ENCODE measurements around the gene WWTR1. TPM values are rescaled to one million over a fixed set of nuclear protein-coding genes. Genes with fewer than 3 reads are reported as not detected.
A peak's percentile ranks its signal among the peaks of the same experiment; 100 is the strongest.

The WWTR1 gene
- total RNA-seq, 1 experiment from 2014 or later = 24.4 TPM

- Histone ChIP-seq H4K5ac (ENCODE audit: insufficient read length, low read depth, low read length) (no peak overlapping the region), H3K27ac (ENCODE audit: insufficient read length, low read depth, low read length) (no peak overlapping the region), H2BK12ac (ENCODE audit: insufficient read length, low read depth, low read length) (no peak overlapping the region), H2AFZ (ENCODE audit: low read length) (no peak overlapping the region), H4K20me1 (ENCODE audit: control insufficient read depth, insufficient read depth, insufficient read length) (no peaks in the 10 kb centered on the region), H3K9ac (ENCODE audit: extremely low read depth, insufficient read length, low read length) (no peak overlapping the region), H3T11ph (ENCODE audit: low read length) (no peak overlapping the region), H2BK15ac (ENCODE audit: low read depth, low read length) (no peak overlapping the region), H2BK5ac (ENCODE audit: insufficient read length, low read length) (no peak overlapping the region), H3K14ac (ENCODE audit: insufficient read depth, low read length) (no peak overlapping the region), H3K56ac (ENCODE audit: insufficient read length, low read depth, low read length) (no peak overlapping the region), H2BK120ac (ENCODE audit: low read depth, low read length, poor library complexity, severe bottlenecking) (no peak overlapping the region), H3K4me2 (ENCODE audit: insufficient read depth, insufficient read length, low read length) (no peak overlapping the region), H3K27me3 (ENCODE audit: insufficient read depth, low read length) (no peaks in the 10 kb centered on the region), H3K23me2 (ENCODE audit: insufficient read length, low read depth, low read length, poor library complexity, severe bottlenecking) (no peaks in the 10 kb centered on the region), H3K23ac (ENCODE audit: insufficient read length, low read depth, low read length) (no peak overlapping the region), H4K91ac (ENCODE audit: insufficient read length, low read depth, low read length) (no peak overlapping the region), H3K4me1 (ENCODE audit: insufficient read depth, low read length) (peaks cover 19% of the 10 kb centered on the region), H2AK5ac (ENCODE audit: insufficient read length, low read length) (no peak overlapping the region), H2BK20ac (ENCODE audit: low read depth, low read length, poor library complexity, severe bottlenecking) (no peak overlapping the region), H3K18ac (ENCODE audit: insufficient read length, low read depth, low read length) (no peak overlapping the region), H3K9me3 (ENCODE audit: control insufficient read depth, low read depth, low read length) (no peaks in the 10 kb centered on the region), H3K79me1 (ENCODE audit: insufficient read depth, low read depth, low read length, poor library complexity, severe bottlenecking) (no peaks in the 10 kb centered on the region), H4K8ac (replicated peaks; ENCODE audit: insufficient read length, low read depth, low read length) (no peak overlapping the region), H3K4ac (ENCODE audit: low read depth, low read length) (no peak overlapping the region), H3K79me2 (ENCODE audit: insufficient read depth, low read length) (no peaks in the 10 kb centered on the region)
- Mint-ChIP-seq H3K36me3 (ENCODE audit: insufficient read depth in 1 of 3, low read depth in 3 of 3) (no peaks in the 10 kb centered on the region), H3K27ac (peak overlapping the region in 1 of 3 experiments; percentile 22; a peak in 2 of 7 replicates), H3K9me3 (no peaks in the 10 kb centered on the region), H3K27me3 (ENCODE audit: low read depth) (peaks cover 5% of the 10 kb centered on the region), H3K4me3 (no peak overlapping the region), H3K4me1 (peaks cover 39 to 58% of the 10 kb centered on the region in 2 experiments)
- DNase-seq = no peak
- TF ChIP-seq CTCF (conservative IDR thresholded peaks at IDR 0.05) = no peak
- no CpG with 5 or more reads among the region's 4 CpGs for WGBS (ENCODE audit: extremely low coverage, insufficient read length, low lambda C conversion rate)
These were observed 77.8 kb downstream of the WWTR1 start for GRCh38 chr3:149579838-149580542.
